ENCODE results near the gene CEMP1.
A peak's percentile ranks its signal among the peaks of the same experiment; 100 is the strongest.

Gene CEMP1

DNA sequence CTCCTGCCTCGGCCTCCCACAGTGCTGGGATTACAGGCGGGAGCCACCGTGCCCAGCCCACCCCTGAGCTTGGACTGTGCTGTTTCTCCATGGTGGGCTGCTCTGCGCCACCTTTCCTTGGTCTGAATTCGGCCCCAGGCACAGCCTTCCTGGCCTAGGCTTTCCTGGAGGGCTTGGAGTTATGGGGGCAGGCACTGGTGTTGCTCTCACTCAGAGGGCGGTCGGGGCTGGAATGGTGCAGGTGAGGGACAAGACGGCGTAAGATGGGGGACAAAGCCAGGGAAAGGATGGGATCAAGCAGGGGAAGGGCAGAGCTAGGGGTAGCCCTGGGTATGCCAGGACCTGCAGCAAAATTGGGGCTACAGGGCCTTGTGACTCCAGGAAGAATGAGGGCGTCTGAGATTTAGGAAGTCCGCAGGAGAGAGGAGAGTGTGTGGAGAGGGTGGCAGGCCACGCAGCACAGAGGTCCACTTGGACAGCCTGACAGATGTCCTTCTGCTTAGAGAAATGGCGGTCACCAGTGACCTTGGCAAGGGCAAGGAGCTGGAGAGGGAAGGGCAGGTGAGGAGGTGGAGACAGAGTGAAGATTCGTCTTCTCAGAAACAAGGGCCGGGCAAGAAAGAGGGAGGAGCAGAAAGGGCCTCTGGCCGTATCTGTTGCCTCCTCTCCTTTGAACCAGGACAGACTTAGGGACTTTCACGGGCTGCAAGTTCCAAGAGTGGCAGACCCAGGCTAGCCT, 19.0 kb downstream of the CEMP1 start:
- TF ChIP-seq, protein P1, sequence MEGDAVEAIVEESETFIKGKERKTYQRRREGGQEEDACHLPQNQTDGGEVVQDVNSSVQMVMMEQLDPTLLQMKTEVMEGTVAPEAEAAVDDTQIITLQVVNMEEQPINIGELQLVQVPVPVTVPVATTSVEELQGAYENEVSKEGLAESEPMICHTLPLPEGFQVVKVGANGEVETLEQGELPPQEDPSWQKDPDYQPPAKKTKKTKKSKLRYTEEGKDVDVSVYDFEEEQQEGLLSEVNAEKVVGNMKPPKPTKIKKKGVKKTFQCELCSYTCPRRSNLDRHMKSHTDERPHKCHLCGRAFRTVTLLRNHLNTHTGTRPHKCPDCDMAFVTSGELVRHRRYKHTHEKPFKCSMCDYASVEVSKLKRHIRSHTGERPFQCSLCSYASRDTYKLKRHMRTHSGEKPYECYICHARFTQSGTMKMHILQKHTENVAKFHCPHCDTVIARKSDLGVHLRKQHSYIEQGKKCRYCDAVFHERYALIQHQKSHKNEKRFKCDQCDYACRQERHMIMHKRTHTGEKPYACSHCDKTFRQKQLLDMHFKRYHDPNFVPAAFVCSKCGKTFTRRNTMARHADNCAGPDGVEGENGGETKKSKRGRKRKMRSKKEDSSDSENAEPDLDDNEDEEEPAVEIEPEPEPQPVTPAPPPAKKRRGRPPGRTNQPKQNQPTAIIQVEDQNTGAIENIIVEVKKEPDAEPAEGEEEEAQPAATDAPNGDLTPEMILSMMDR (conservative IDR thresholded peaks at IDR 0.05; ENCODE audit: low read length): no peak
- no peak overlapping the region for H3K4me3 ChIP-seq (ENCODE audit: low read length)
- DNase-seq (ENCODE audit: low read depth): no peak

DNA sequence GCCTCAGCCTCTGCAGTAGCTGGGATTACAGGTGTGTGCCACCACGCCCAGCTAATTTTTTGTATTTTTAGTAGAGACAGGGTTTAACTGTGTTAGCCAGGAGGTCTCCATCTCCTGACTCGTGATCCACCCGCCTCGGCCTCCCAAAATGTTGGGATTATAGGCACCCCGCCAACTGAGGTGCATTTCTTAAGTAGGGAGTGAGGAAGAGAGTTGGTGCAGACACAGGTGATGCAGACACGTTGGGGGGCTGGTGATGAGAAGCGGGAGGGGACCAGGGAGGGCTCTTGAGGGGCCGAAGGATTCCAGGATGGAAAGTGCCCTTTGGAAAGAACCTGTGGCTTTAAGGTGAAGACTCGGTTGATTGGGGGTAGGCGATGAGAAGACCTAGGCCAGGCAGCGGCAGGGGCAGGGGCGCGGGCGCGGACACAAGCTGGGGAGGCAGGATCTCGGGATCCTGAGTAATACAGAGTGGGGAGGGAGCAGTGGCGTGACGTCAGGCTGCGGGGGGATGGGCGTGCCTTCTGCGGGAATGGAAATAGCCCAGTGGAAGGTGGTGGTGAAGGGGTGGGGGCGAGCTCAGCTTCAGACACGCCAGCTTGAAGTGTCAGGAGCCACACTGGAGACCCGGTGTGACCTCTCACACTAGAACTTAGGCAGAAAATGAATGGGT, 19.9 kb downstream of the CEMP1 start:
- TF ChIP-seq, protein P1 (conservative IDR thresholded peaks at IDR 0.05; ENCODE audit: low read length): no peak
- peak; percentile 45 for DNase-seq (ENCODE audit: low read depth)
- peak overlapping the region; percentile 17; the same call in 1 of the 2 replicates for H3K4me3 ChIP-seq (ENCODE audit: low read length)

- DNase-seq (ENCODE audit: low read depth): no peak
- TF ChIP-seq, protein P1 (conservative IDR thresholded peaks at IDR 0.05; ENCODE audit: low read length): no peak
- H3K4me3 ChIP-seq (ENCODE audit: low read length): no peak overlapping the region
Measured at GRCh38 chr16:2508722-2509400, 22.3 kb downstream of the CEMP1 start.

GRCh38 chr16:2507665-2508064, 23.5 kb downstream of the CEMP1 start:
- no peak overlapping the region for H3K4me3 ChIP-seq (ENCODE audit: low read length)
- no peak for DNase-seq (ENCODE audit: low read depth)
- TF ChIP-seq, protein P1 (conservative IDR thresholded peaks at IDR 0.05; ENCODE audit: low read length): no peak

GRCh38 chr16:2507052-2507659, 24.1 kb downstream of the CEMP1 start:
- no peak for DNase-seq (ENCODE audit: low read depth)
- TF ChIP-seq, protein P1 (conservative IDR thresholded peaks at IDR 0.05; ENCODE audit: low read length): no peak

DNA sequence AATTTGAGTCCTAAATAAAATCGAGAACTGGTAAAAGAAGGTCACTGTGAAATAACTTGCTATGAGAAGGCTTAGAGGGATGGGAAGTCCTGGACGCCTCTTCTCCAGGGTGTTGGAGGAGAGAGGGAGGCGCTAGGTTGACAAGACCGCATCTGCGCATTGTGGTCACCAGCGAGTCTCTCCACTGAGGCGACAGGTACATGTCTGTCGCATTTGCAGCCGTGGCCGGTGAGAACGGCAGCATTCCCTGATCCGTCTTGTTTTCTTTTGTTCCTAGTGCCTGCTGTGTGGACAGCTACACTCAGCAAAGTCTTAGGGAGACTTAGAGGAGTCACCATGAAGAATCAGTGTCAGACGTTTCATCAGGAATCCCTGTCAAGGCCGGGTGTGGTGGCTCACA, 25.5 kb downstream of the CEMP1 start:
- DNase-seq (ENCODE audit: low read depth): no peak
- H3K4me3 ChIP-seq (ENCODE audit: low read length): no peak overlapping the region
- TF ChIP-seq, protein P1 (conservative IDR thresholded peaks at IDR 0.05; ENCODE audit: low read length): no peak

More at GRCh38 chr16:2507052-2507659, 24.1 kb downstream of the CEMP1 start:
- no peak overlapping the region for H3K4me3 ChIP-seq (ENCODE audit: low read length)
